Spleen (tissue), 11 donors: Measurements from ENCODE around the gene RIC8A. TPM values are rescaled to one million over a fixed set of nuclear protein-coding genes. Genes with fewer than 3 reads are reported as not detected.

ENCODE experiments used
- DNase-seq: peaks from one replicate; pipeline ENCODE4 v3.0.0-alpha.2; 2020
- H3K27ac ChIP-seq, 8 donors: fragments of 200-600 bp; sonication (generic) in 7 of 8; 1 replicate in 4 of 8; 2 replicates in 4 of 8; pipeline versions ENCODE4 v1.5.0 to v1.8.0; 2016 to 2021; ENCODE audit warnings: inconsistent platforms in 4 of 8, mild to moderate bottlenecking in 4 of 8, moderate library complexity in 1 of 8
- H3K27me3 ChIP-seq, 7 donors: fragments of 200-600 bp; sonication (generic) in 6 of 7; replicated peaks in 1 of 7; 1 replicate in 4 of 7; 2 replicates in 3 of 7; pipeline versions ENCODE4 v1.5.0 to v1.8.0; 2016 to 2021; ENCODE audit warnings: inconsistent platforms in 3 of 7, mild to moderate bottlenecking in 1 of 7
- H3K36me3 ChIP-seq, 6 donors: fragments of 200-600 bp; sonication (generic) in 5 of 6; 1 replicate in 4 of 6; 2 replicates in 2 of 6; pipeline versions ENCODE4 v1.5.0 to v1.8.0; 2016 to 2021; ENCODE audit warnings: inconsistent platforms in 2 of 6
- H3K4me1 ChIP-seq, 6 donors: fragments of 200-600 bp; sonication (generic) in 5 of 6; 1 replicate in 3 of 6; 2 replicates in 3 of 6; pipeline versions ENCODE4 v1.5.0 to v1.8.0; 2016 to 2021; ENCODE audit warnings: inconsistent platforms in 3 of 6
- H3K4me3 ChIP-seq, 8 donors: fragments of 200-600 bp; sonication (generic) in 7 of 8; 1 replicate in 4 of 8; 2 replicates in 4 of 8; pipeline versions ENCODE4 v1.5.0 to v1.8.0; 2016 to 2021; ENCODE audit warnings: inconsistent platforms in 4 of 8, mild to moderate bottlenecking in 4 of 8, moderate library complexity in 2 of 8
- H3K9me3 ChIP-seq, 8 donors: fragments of 200-600 bp; sonication (generic) in 7 of 8; 1 replicate in 4 of 8; 2 replicates in 4 of 8; pipeline versions ENCODE4 v1.5.0 to v1.8.0; 2016 to 2021; ENCODE audit warnings: inconsistent platforms in 4 of 8
- CTCF ChIP-seq, 11 experiments: fragments of 200-600 bp in 7 of 11; fragments of 450-650 bp in 4 of 11; sonication (generic) in 4 of 11; IDR thresholded peaks in 8 of 11; conservative IDR thresholded peaks in 3 of 11; 1 replicate in 7 of 11; 2 replicates in 4 of 11; pipeline versions ENCODE4 v1.4.0 to v1.8.0; 2016 to 2021; ENCODE audit warnings: antibody characterized with exemption in 11 of 11, inconsistent platforms in 4 of 11, mild to moderate bottlenecking in 1 of 11
- POLR2A ChIP-seq, 3 donors: fragments of 450-650 bp; IDR thresholded peaks; one replicate each; pipeline ENCODE4 v1.5.1; 2017; ENCODE audit warnings: antibody characterized with exemption in 3 of 3, mild to moderate bottlenecking in 1 of 3
- POLR2AphosphoS5 ChIP-seq, 3 donors: sonication (generic); formaldehyde crosslinking; IDR thresholded peaks; one replicate each; pipeline ENCODE4 v1.5.1; 2017; ENCODE audit warnings: antibody characterized with exemption in 3 of 3
- WGBS, 5 donors: extraction: QIAGEN DNeasy Blood & Tissue Kit in 3 of 5; methylation state at CpG; one replicate each; pipeline versions ENCODE4 v1.1.5 to v1.1.7; 2013 to 2018; 5-methylcytosine and 5-hydroxymethylcytosine counted together
- intact Hi-C: fragments of 100-400 bp; cut with DNase I; formaldehyde crosslinking; loops from one replicate; pipeline ENCODE4 v1.15.0; 2023; ENCODE audit warnings: low total_unique reads
- polyA plus RNA-seq, 3 donors: library from polyadenylated mRNA; stranded (reverse); fragments of 200-250 nt; gene quantifications; one replicate each; pipeline ENCODE4 v1.2.1, GENCODE V29; 2013
- total RNA-seq, 7 donors: library from RNA; depleted of rRNA in 3 of 7; stranded (reverse); fragments of >200 nt in 3 of 7; fragmentation: NEBNext Ultra II Directional in 4 of 7; extraction: Animal tissue kit (Norgen Biotek cat#: 25700) in 4 of 7; gene quantifications; one replicate each; pipeline versions ENCODE4 v1.1.0 to v1.2.1, GENCODE V29; 2016 to 2021
- donor health status: healthy with polysubstance abuse.
- donor health status: DM: no; HTN: no; CAD: no; lungs with moderate emphysema.
- donor health status: DM: no; HTN: no; CAD: no.
- donor health status: Bipolar disorder and iron deficiency.
- donor health status: healthy.
- donor health status: DM: no; HTN: no; CAD: no.
- donor health status: DM: yes; HTN: yes; CAD: no.

The RIC8A gene
- total and polyA plus RNA-seq, 10 donors = 38.6 to 141 (median 79.6) TPM

- Histone ChIP-seq H3K27me3 (no peaks in the 10 kb centered on the region), H3K36me3 (peaks cover 0 to 68% (median 59%) of the 10 kb centered on the region in 6 donors), H3K4me1 (peaks cover 27 to 55% (median 44%) of the 10 kb centered on the region in 6 donors), H3K27ac (peak overlapping the region; percentile 98 to 100 (median 99)), H3K9me3 (no peaks in the 10 kb centered on the region), H3K4me3 (peak overlapping the region; percentile 67 to 96 (median 87))
- TF ChIP-seq POLR2A (IDR thresholded peaks at IDR 0.05) (no peak), CTCF (IDR thresholded peaks at IDR 0.05 in 8 of 11, conservative IDR thresholded peaks at IDR 0.05 in 3 of 11) (no peak), POLR2AphosphoS5 (IDR thresholded peaks at IDR 0.05) (peak in 1 of 3 donors; percentile 20)
- DNase-seq = peak; percentile 86
- 53 to 69% (median 57%) methylated on average over 20 to 29 of the region's 29 CpGs for WGBS, 5 donors
- intact Hi-C loops = no loop called here
These were observed 2.0 kb downstream of the RIC8A start for GRCh38 chr11:209275-210121.

- Histone ChIP-seq H3K27ac (peak overlapping the region in 3 of 8 donors; percentile 14 to 100 (median 99)), H3K4me3 (peak overlapping the region in 3 of 8 donors; percentile 75 to 96 (median 87)), H3K4me1 (peaks cover 27 to 48% (median 39%) of the 10 kb centered on the region in 6 donors), H3K36me3 (peaks cover 0 to 68% (median 60%) of the 10 kb centered on the region in 6 donors), H3K27me3 (no peaks in the 10 kb centered on the region), H3K9me3 (no peaks in the 10 kb centered on the region)
- TF ChIP-seq POLR2AphosphoS5 (IDR thresholded peaks at IDR 0.05) = no peak
- TF ChIP-seq CTCF (IDR thresholded peaks at IDR 0.05 in 8 of 11, conservative IDR thresholded peaks at IDR 0.05 in 3 of 11) = no peak
- no peak for TF ChIP-seq POLR2A (IDR thresholded peaks at IDR 0.05)
- WGBS, 5 donors = 79 to 92% (median 89%) methylated on average over 3 to 9 of the region's 9 CpGs
- intact Hi-C loops = no loop called here
- DNase-seq = no peak
These were observed 2.8 kb downstream of the RIC8A start for GRCh38 chr11:210122-210802.

GRCh38 chr11:210803-211180 is 3.3 kb downstream of the RIC8A start:
- Histone ChIP-seq H3K36me3 (peaks cover 0 to 68% (median 62%) of the 10 kb centered on the region in 6 donors), H3K27me3 (no peaks in the 10 kb centered on the region), H3K4me3 (no peak overlapping the region), H3K4me1 (peaks cover 22 to 42% (median 34%) of the 10 kb centered on the region in 6 donors), H3K9me3 (no peaks in the 10 kb centered on the region), H3K27ac (peak overlapping the region in 2 of 8 donors; percentile 14 to 99)
- no peak for DNase-seq
- WGBS, 5 donors = 75 to 96% (median 93%) methylated on average over 1 to 5 of the region's 5 CpGs
- intact Hi-C loops = no loop called here
- TF ChIP-seq POLR2AphosphoS5 (IDR thresholded peaks at IDR 0.05) (no peak), CTCF (IDR thresholded peaks at IDR 0.05 in 8 of 11, conservative IDR thresholded peaks at IDR 0.05 in 3 of 11) (no peak)

- DNase-seq = no peak
- TF ChIP-seq POLR2A (IDR thresholded peaks at IDR 0.05) (no peak), POLR2AphosphoS5 (IDR thresholded peaks at IDR 0.05) (no peak), CTCF (IDR thresholded peaks at IDR 0.05 in 8 of 11, conservative IDR thresholded peaks at IDR 0.05 in 3 of 11) (no peak)
These were observed 3.8 kb downstream of the RIC8A start for GRCh38 chr11:211295-211694.

More at GRCh38 chr11:211295-211694, 3.8 kb downstream of the RIC8A start:
- intact Hi-C loops = no loop called here
- peaks cover 17 to 37% (median 29%) of the 10 kb centered on the region in 6 donors for H3K4me1 ChIP-seq
- no peak overlapping the region for H3K4me3 ChIP-seq
- H3K36me3 ChIP-seq = peaks cover 0 to 71% (median 66%) of the 10 kb centered on the region in 6 donors
- no peaks in the 10 kb centered on the region for H3K9me3 ChIP-seq
- H3K27ac ChIP-seq = peak overlapping the region in 1 of 8 donors; percentile 14
- 73 to 87% (median 79%) methylated on average over 5 of the region's 5 CpGs for WGBS, 5 donors
- no peaks in the 10 kb centered on the region for H3K27me3 ChIP-seq
